Measurements from ENCODE around the gene ASCL2. TPM values are rescaled to one million over a fixed set of nuclear protein-coding genes. Genes with fewer than 3 reads are reported as not detected.

ASCL2 gene
- total and polyA plus RNA-seq, 2 experiments from 2014 or later = not detected

DNA sequence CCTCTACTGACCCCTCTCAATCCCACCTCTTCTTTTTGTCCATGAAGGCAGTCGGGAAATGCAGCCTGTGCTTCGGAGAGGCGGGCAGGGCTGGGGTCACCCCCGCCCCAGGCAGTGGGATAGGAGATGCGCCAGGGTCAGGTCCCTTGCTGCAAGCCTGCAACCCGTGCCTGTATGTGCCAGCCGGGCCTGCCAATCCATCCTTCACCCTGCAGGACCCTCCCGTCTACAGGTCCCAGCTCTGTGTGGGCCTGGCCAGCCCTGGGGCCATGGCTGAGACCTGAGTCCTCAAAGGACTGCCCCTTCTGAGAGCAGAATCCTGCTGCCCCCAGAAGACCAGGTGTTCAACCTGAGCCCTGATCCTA, 10.9 kb downstream of the ASCL2 start:
- Histone ChIP-seq H3K27me3 (peaks cover 2% of the 10 kb centered on the region), H3K27ac (no peak overlapping the region), H3K9me3 (ENCODE audit: low read depth) (no peaks in the 10 kb centered on the region), H3K36me3 (no peaks in the 10 kb centered on the region), H3K4me3 (no peak overlapping the region), H3K4me1 (ENCODE audit: low read depth) (no peaks in the 10 kb centered on the region)
- DNase-seq (ENCODE audit: low read depth in 1 of 2, low spot score in 1 of 2) = no peak
- TF ChIP-seq, protein P1, sequence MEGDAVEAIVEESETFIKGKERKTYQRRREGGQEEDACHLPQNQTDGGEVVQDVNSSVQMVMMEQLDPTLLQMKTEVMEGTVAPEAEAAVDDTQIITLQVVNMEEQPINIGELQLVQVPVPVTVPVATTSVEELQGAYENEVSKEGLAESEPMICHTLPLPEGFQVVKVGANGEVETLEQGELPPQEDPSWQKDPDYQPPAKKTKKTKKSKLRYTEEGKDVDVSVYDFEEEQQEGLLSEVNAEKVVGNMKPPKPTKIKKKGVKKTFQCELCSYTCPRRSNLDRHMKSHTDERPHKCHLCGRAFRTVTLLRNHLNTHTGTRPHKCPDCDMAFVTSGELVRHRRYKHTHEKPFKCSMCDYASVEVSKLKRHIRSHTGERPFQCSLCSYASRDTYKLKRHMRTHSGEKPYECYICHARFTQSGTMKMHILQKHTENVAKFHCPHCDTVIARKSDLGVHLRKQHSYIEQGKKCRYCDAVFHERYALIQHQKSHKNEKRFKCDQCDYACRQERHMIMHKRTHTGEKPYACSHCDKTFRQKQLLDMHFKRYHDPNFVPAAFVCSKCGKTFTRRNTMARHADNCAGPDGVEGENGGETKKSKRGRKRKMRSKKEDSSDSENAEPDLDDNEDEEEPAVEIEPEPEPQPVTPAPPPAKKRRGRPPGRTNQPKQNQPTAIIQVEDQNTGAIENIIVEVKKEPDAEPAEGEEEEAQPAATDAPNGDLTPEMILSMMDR (IDR thresholded peaks at IDR 0.05; ENCODE audit: low read depth, low read length) = no peak

DNA sequence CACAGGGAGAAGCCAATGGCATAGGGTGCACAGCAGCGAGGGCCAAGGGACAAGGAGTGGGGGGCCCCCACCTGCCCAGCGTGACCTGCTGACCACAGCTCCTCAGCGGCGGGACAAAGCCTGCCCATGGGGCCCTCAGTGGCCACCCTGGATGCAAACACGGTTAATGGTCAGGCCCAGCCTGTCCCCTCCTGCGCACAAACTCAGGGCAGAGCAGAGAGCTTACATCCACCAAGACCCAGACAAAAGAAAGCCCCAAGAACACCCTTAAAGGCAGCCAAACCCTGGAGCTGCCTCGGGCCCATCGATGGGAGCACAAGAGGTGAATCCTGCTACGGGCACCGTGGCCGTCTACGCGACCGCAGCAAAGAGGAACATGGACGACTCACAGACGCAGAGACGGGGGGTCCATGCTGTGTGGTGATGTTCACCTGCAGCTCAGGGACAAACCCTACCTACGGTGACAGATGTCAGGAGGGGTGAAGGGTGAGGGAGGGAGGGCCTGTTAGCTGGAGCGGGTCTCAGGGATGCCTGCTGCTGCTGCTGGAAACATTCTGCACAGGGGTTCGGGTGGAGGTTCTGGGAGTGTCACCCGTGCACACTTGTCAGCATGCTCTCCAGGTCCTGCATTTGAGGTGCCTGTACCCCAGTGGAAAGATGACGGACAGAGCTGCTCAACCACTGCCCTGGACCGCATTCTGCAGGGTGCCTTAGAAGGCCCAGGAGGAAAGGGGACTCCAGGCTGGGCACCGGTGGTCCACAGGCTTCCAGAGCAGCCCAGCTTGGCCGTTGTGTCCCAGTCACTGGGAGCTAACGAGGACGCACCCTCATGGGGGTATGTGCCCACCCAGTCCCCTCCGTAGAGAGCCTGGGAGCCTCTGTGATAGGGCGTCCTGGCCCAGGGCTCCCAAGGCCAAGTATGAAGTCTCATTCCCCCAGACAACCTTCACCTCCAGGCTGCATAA, 11.6 kb downstream of the ASCL2 start:
- no peak for DNase-seq (ENCODE audit: low read depth in 1 of 2, low spot score in 1 of 2)
- H3K9me3 ChIP-seq (ENCODE audit: low read depth) = no peaks in the 10 kb centered on the region
- H3K4me1 ChIP-seq (ENCODE audit: low read depth) = no peaks in the 10 kb centered on the region
- TF ChIP-seq, protein P1 (IDR thresholded peaks at IDR 0.05; ENCODE audit: low read depth, low read length) = no peak
- H3K36me3 ChIP-seq = no peaks in the 10 kb centered on the region
- H3K27ac ChIP-seq = no peak overlapping the region
- no peaks in the 10 kb centered on the region for H3K27me3 ChIP-seq
- H3K4me3 ChIP-seq = no peak overlapping the region

DNA sequence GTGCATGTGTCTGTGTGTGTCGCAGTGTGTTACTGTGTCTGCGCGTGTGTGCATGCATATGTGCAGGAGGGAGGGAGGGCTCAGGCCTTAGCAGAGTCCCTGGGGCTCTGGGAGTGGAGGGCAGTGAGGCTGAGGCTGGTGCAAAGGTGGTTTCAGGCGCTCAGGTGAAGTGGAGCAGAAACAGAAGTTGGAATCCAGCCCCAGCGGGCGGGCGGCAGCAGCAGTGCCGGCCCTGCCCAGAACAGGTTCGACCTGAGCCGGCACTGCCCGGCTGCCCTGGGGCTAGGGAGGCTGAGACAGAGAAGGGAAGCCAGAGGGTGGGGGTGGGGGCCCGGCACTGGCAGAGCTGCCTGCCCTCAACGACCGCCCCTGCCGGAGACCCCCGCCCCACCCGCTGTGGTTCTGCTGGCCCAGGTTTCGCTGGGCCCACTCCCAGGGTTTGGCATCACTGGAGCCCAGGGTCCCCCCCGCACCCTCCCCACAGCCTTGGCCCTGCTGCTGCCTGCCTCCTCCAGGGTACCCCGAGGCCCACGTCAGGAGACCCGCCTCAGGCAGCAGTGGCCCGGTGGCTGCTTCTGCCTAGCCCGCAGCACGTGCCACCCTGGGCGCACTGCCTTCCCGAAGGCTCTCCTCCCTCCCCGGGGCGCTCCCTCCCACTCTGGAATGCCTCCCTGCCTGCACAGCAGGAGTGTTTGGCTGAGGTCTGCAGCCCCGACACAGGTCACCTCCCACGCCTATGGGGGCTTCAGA, 13.3 kb downstream of the ASCL2 start:
- Histone ChIP-seq H3K4me1 (ENCODE audit: low read depth) (no peaks in the 10 kb centered on the region), H3K4me3 (no peak overlapping the region), H3K27me3 (no peaks in the 10 kb centered on the region), H3K27ac (no peak overlapping the region), H3K36me3 (no peaks in the 10 kb centered on the region), H3K9me3 (ENCODE audit: low read depth) (no peaks in the 10 kb centered on the region)
- TF ChIP-seq, protein P1 (IDR thresholded peaks at IDR 0.05; ENCODE audit: low read depth, low read length) = no peak
- no peak for DNase-seq (ENCODE audit: low read depth in 1 of 2, low spot score in 1 of 2)

DNA sequence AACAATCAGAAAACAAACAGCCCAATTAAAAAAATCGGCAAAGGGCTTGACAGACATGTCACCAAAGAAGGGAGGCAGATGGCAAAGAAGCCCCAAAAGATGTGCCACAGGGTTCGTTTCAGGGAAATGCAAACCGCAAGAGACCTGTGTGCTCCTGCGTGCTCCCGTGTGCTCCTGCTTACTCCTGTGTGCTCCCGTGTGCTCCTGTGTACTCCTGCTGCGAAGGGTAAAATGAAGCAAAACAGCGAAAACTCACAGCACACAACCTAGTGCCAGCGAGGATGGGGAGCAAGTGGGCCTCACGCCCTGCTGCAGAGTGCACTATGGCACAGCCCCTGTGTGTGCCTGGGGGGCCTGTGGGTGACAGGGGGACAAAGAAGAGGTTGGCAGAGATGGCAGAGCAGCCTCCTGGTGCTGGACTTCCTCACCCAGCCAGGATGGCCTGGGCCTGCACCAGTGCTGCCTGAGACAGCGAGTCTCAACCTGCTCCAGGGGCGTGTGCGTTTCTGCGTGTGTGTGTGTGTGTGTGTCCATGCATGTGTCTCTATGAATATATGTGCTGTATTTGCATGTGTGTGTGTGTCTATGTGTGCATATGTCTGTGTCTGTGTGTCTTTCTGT, 14.0 kb downstream of the ASCL2 start:
- Histone ChIP-seq H3K9me3 (ENCODE audit: low read depth) (no peaks in the 10 kb centered on the region), H3K36me3 (no peaks in the 10 kb centered on the region), H3K4me3 (no peak overlapping the region), H3K4me1 (ENCODE audit: low read depth) (no peaks in the 10 kb centered on the region), H3K27me3 (no peaks in the 10 kb centered on the region), H3K27ac (no peak overlapping the region)
- no peak for DNase-seq (ENCODE audit: low read depth in 1 of 2, low spot score in 1 of 2)
- TF ChIP-seq, protein P1 (IDR thresholded peaks at IDR 0.05; ENCODE audit: low read depth, low read length) = no peak

DNA sequence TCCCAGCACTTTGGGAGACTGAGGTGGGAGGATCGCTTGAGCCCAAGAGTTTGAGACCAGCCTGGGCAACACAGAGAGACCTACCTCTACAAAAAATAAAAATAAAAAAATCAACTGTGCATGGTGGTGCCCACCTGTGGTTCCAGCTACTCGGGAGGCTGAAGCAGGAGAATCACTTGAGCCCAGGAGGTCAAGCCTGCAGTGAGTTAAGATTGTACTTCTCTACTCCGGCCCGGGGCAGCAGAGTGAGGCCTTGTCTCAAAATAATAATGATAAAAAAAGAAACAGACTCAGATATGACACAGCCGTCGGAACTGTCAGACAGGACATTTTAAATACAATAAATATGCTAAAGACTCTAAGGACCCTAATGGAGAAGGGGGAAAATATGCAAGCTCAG, 18.4 kb downstream of the ASCL2 start:
- TF ChIP-seq, protein P1 (IDR thresholded peaks at IDR 0.05; ENCODE audit: low read depth, low read length) = no peak
- no peak overlapping the region for H3K27ac ChIP-seq

More for the DNA sequence above, 18.4 kb downstream of the ASCL2 start:
- no peaks in the 10 kb centered on the region for H3K27me3 ChIP-seq
- H3K4me1 ChIP-seq (ENCODE audit: low read depth) = no peaks in the 10 kb centered on the region
- no peak for DNase-seq (ENCODE audit: low read depth in 1 of 2, low spot score in 1 of 2)
- no peaks in the 10 kb centered on the region for H3K36me3 ChIP-seq
- no peaks in the 10 kb centered on the region for H3K9me3 ChIP-seq (ENCODE audit: low read depth)
- no peak overlapping the region for H3K4me3 ChIP-seq
